ENCODE results near the gene PLEKHN1. TPM values are rescaled to one million over a fixed set of nuclear protein-coding genes. Genes with fewer than 3 reads are reported as not detected.
A peak's percentile ranks its signal among the peaks of the same experiment; 100 is the strongest.
"Not testable (repeated sequence)": the region's sequence is repeated elsewhere in the genome, so short reads cannot be mapped to it uniquely, and the experiment has no call there.

Gene PLEKHN1
- total RNA-seq, 1 donor from 2014 or later, result under 0.01 TPM

DNA sequence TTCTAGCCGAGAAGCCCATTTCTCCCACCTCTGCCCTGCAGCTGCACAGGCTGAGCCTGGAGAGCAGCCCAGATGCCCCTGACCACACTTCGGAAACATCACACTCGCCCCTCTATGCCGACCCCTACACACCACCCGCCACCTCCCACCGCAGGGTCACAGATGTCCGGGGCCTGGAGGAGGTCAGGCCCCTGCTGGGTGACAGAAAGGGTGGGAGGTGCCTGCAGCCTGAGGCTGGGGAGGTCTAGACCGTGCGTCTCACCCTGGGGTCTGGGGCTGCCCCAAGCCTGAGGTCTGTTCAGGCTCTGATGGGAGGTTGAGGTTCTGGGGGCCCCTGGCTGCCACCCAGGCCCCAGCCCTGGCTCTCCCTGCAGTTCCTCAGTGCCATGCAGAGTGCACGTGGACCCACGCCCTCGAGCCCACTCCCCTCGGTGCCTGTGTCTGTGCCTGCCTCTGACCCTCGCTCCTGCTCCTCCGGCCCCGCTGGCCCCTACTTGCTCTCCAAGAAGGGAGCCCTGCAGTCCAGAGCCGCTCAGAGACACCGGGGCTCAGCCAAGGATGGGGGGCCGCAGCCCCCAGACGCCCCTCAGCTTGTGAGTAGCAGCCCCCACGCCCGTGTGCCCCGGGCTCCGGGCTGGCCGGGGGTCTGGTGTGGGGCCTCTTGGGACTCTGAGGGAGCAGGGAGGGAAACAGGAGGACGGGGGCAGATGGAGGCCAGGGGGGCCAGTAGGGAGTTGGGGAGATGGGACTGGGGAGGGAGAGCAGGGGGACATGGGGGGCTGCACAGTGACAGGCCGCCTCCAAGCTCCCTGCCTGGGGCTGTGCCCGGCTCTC lies 7.4 kb downstream of the PLEKHN1 start:
- DNase-seq (ENCODE audit: low read depth in 2 of 2), result no peak

- DNase-seq (ENCODE audit: low read depth in 2 of 2), result no peak
Measured at GRCh38 chr1:974293-974640, 8.0 kb downstream of the PLEKHN1 start.

- no peak for DNase-seq (ENCODE audit: low read depth in 2 of 2)
Measured at GRCh38 chr1:974687-975328, 8.5 kb downstream of the PLEKHN1 start.

GRCh38 chr1:975365-975764 lies 9.1 kb downstream of the PLEKHN1 start:
- no peak for DNase-seq (ENCODE audit: low read depth in 2 of 2)

DNA sequence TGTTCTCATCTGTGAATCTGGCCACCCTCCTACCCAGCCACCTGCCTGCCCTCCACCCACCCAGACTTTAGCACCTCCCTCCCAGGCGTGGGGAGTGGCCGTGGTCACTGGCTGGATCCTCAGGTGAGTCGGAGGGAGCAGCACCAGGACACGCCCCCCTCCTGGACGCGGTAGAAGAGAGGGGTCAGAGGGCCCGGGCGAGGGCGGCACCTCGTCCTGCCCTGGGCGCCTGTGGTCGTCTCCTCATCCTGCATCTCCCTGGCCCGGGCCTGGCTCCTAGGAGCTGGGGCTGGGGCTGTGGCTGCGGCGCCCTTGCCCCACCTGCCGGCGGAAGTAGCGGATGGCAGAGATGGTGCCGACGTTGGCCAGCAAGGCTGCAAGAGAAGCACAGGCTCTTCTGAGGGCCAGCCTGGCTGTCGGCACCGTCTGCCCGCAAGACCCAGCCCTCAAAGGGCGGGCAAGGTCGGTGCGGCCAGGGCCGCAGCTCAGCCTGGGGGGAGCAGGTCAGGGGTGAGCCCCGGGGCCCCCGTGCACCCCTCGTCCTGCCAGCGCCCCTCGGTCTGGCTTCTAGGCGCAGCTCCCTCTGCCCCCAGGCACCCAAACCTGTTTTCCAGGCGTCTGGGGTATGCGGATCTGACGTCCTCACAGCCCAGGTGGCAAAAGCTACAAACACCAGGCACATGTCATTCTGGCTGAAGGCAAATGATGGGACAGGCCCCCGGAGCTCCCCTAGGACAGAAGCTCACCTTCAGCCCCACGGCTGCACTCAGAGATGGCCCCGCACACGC lies 9.8 kb downstream of the PLEKHN1 start:
- peak in 1 of 2 donors; percentile 57 for DNase-seq (ENCODE audit: low read depth in 2 of 2)

GRCh38 chr1:976791-977190 lies 10.5 kb downstream of the PLEKHN1 start:
- not testable (repeated sequence) for DNase-seq (ENCODE audit: low read depth in 2 of 2)

GRCh38 chr1:978069-978834 lies 12.0 kb downstream of the PLEKHN1 start:
- no peak for DNase-seq (ENCODE audit: low read depth in 2 of 2)

- no peak for DNase-seq (ENCODE audit: low read depth in 2 of 2)
Measured at GRCh38 chr1:978835-979743, 12.8 kb downstream of the PLEKHN1 start.

GRCh38 chr1:979744-980072 lies 13.4 kb downstream of the PLEKHN1 start:
- no peak for DNase-seq (ENCODE audit: low read depth in 2 of 2)

DNA sequence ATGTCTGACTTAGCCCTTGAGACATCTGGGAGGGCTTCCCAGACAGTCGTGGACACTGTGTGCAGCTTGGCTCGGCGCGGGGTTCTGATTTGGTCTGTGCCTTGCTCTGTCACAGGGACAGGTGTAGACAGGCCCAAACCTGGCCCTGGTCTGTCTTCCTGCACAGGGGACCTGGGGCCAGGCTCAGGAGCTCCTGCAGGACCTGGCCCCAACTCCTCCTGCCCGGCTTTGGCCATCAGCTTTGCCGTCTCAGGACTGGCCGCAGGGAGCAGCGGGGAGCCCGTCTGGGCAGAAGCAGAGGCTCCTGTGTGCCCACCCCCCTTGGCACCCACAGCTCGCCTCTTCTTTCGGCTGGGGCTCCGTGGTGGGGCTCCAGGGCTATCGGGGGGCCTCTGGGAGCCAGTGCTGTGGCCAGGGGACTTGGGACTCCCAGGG lies 13.9 kb downstream of the PLEKHN1 start:
- no peak for DNase-seq (ENCODE audit: low read depth in 2 of 2)

GRCh38 chr1:980602-981395 lies 14.5 kb downstream of the PLEKHN1 start:
- DNase-seq (ENCODE audit: low read depth in 2 of 2), result no peak

- no peak for DNase-seq (ENCODE audit: low read depth in 2 of 2)
Measured at GRCh38 chr1:981491-981954, 15.2 kb downstream of the PLEKHN1 start.

DNA sequence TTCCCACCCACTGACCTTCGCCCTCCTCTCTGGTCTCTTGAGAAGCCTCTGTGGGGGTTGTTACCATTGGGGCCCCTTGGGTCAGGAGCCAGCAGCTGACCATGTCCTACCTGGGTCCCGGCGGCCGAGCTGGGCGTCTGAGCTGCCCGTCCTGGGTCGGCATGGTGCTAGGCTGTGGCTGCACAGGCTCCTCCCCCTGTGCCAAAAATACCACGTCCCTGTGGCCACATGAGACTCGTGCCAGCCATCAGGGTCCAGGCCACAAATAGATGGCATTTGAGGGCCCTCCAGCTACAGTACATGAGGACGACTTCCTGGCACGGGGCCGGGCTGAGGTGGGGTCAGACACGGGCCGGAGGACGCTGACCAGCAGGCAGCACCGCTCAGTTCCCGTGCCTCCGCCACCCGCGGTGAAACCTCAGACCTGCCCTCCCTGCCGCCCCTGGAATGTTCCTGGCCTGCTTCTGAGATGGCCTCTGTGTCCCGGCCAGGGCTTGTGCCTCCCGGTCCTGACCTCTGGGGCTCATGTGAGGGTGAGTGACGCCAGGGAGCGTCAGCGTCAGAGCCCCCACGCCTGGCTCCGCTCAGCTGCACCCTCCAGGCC lies 15.8 kb downstream of the PLEKHN1 start, which contains the start of gene PERM1:
Gene PERM1 (minus strand): TSS at position 139 of the 604 bp plus-strand sequence. CDS start 1,064 bp downstream, outside the sequence.
- DNase-seq (ENCODE audit: low read depth in 2 of 2), result no peak

GRCh38 chr1:982765-983436 lies 16.6 kb downstream of the PLEKHN1 start:
- DNase-seq (ENCODE audit: low read depth in 2 of 2), result no peak

- peak in 1 of 2 donors; percentile 47 for DNase-seq (ENCODE audit: low read depth in 2 of 2)
Measured at GRCh38 chr1:983798-984475, 17.7 kb downstream of the PLEKHN1 start.

- DNase-seq (ENCODE audit: low read depth in 2 of 2), result no peak
Measured at GRCh38 chr1:984476-984814, 18.2 kb downstream of the PLEKHN1 start.

GRCh38 chr1:985126-985525 lies 18.8 kb downstream of the PLEKHN1 start:
- DNase-seq (ENCODE audit: low read depth in 2 of 2), result no peak

- DNase-seq (ENCODE audit: low read depth in 2 of 2), result not testable (repeated sequence)
Measured at GRCh38 chr1:988061-988460, 21.8 kb downstream of the PLEKHN1 start.

All from lung microvascular endothelial cell (primary cell).